IMR-90 (cell line): ENCODE results near the gene SYNE2. TPM values are rescaled to one million over a fixed set of nuclear protein-coding genes. Genes with fewer than 3 reads are reported as not detected.

Experiments used
- ATAC-seq: fragments of 200-7000 bp; cut with Tn5 transposase; 2 replicates; pipeline ENCODE4 v1.9.1; 2020; ENCODE audit warnings: low read depth, mild to moderate bottlenecking, moderate library complexity
- BruUV-seq: library from RNA; stranded (reverse); fragments of 400-500 nt; replicated peaks from 2 replicates; lab custom pipeline; 2021; lab: Mats Ljungman, UMichigan
- CTCF ChIA-PET: fragments of 300-600 bp; formaldehyde crosslinking; extraction: SDS; loops from one replicate; lab custom pipeline; 2021; ENCODE audit warnings: antibody characterized with exemption; lab: Yijun Ruan, JAX
- POLR2A ChIA-PET: fragments of 300-600 bp; sonication (Branson Sonifier 250); formaldehyde crosslinking; loops from one replicate; lab custom pipeline; 2022; ENCODE audit warnings: antibody characterized with exemption; ENCODE audit not compliant: unreplicated experiment; lab: Charles Lee
- DNase-seq: peaks from one replicate; pipeline ENCODE4 v3.0.0; 2013
- H2AFZ ChIP-seq: replicated peaks from 2 replicates; pipeline ENCODE3; 2013; ENCODE audit warnings: low read length, mild to moderate bottlenecking; ENCODE audit not compliant: poor library complexity
- H2AK5ac ChIP-seq: 2 replicates; pipeline ENCODE4 v1.6.1; 2013; ENCODE audit warnings: low read depth, low read length, inconsistent platforms
- H2AK9ac ChIP-seq: replicated peaks from 2 replicates; pipeline ENCODE3; 2013; ENCODE audit warnings: mild to moderate bottlenecking, low read depth, low read length, moderate library complexity; ENCODE audit not compliant: poor library complexity
- H2BK120ac ChIP-seq: 2 replicates; pipeline ENCODE4 v1.6.1; 2013; ENCODE audit warnings: low read depth, low read length, inconsistent platforms
- H2BK15ac ChIP-seq: 3 replicates; pipeline ENCODE4 v1.6.1; 2013; ENCODE audit warnings: low read depth, low read length, inconsistent platforms
- H2BK20ac ChIP-seq: 2 replicates; pipeline ENCODE4 v1.6.1; 2013; ENCODE audit warnings: low read depth, mild to moderate bottlenecking, inconsistent platforms, low read length, moderate library complexity
- H2BK5ac ChIP-seq: 2 replicates; pipeline ENCODE4 v1.6.1; 2013; ENCODE audit warnings: mild to moderate bottlenecking, low read depth, low read length, inconsistent platforms; ENCODE audit not compliant: poor library complexity, severe bottlenecking
- H3K14ac ChIP-seq: replicated peaks from 2 replicates; pipeline ENCODE4 v1.6.1; 2013; ENCODE audit warnings: low read depth, low read length, inconsistent platforms
- H3K18ac ChIP-seq: 2 replicates; pipeline ENCODE4 v1.6.1; 2013; ENCODE audit warnings: low read depth, low read length, control low read depth
- H3K23ac ChIP-seq: 2 replicates; pipeline ENCODE4 v1.6.1; 2013; ENCODE audit warnings: low read depth, low read length, inconsistent platforms
- H3K27ac ChIP-seq: 2 replicates; pipeline ENCODE4 v1.5.1; 2013; ENCODE audit warnings: mild to moderate bottlenecking, control low read depth, low read length; ENCODE audit not compliant: insufficient read depth
- H3K27me3 ChIP-seq: 2 replicates; pipeline ENCODE4 v1.6.1; 2013; ENCODE audit warnings: low read length; ENCODE audit not compliant: control insufficient read depth, insufficient read depth
- H3K36me3 ChIP-seq: 2 replicates; pipeline ENCODE4 v1.6.1; 2013; ENCODE audit warnings: low read length, mixed read lengths; ENCODE audit not compliant: control insufficient read depth, insufficient read depth
- H3K4ac ChIP-seq: 2 replicates; pipeline ENCODE4 v1.6.1; 2013; ENCODE audit warnings: low read depth, low read length, inconsistent platforms
- H3K4me1 ChIP-seq: 2 replicates; pipeline ENCODE4 v1.6.1; 2013; ENCODE audit warnings: low read length, mixed read lengths; ENCODE audit not compliant: control insufficient read depth, insufficient read depth
- H3K4me2 ChIP-seq: 2 replicates; pipeline ENCODE4 v1.6.1; 2013; ENCODE audit warnings: low read depth, mild to moderate bottlenecking, control low read depth, low read length, moderate library complexity
- H3K4me3 ChIP-seq: 2 replicates; pipeline ENCODE4 v1.5.1; 2013; ENCODE audit warnings: low read depth, mild to moderate bottlenecking, control low read depth, low read length, moderate library complexity; ENCODE audit not compliant: insufficient read depth
- H3K56ac ChIP-seq: 2 replicates; pipeline ENCODE4 v1.6.1; 2013; ENCODE audit warnings: low read length, inconsistent platforms; ENCODE audit not compliant: insufficient read depth; ENCODE audit errors: extremely low read depth
- H3K79me1 ChIP-seq, 2 experiments: 2 replicates each; pipeline ENCODE4 v1.6.1; 2013; ENCODE audit warnings: low read length in 2 of 2, inconsistent platforms in 1 of 2, low read depth in 1 of 2
- H3K9ac ChIP-seq: 2 replicates; pipeline ENCODE4 v1.6.1; 2013; ENCODE audit warnings: low read depth, low read length, control low read depth
- H3K9me1 ChIP-seq: 2 replicates; pipeline ENCODE4 v1.6.1; 2013; ENCODE audit warnings: low read length, inconsistent platforms; ENCODE audit not compliant: insufficient read depth
- H3K9me3 ChIP-seq: 2 replicates; pipeline ENCODE4 v1.6.1; 2013; ENCODE audit warnings: low read length; ENCODE audit not compliant: control insufficient read depth, insufficient read depth
- H4K20me1 ChIP-seq: 2 replicates; pipeline ENCODE4 v1.6.1; 2013; ENCODE audit warnings: low read length, inconsistent platforms; ENCODE audit not compliant: insufficient read depth
- H4K5ac ChIP-seq: 2 replicates; pipeline ENCODE4 v1.6.1; 2013; ENCODE audit warnings: mild to moderate bottlenecking, low read depth, low read length, control low read depth
- H4K8ac ChIP-seq, 2 experiments: 2 replicates each; pipeline ENCODE4 v1.6.1; 2013; ENCODE audit warnings: low read depth in 2 of 2, low read length in 2 of 2, control low read depth in 1 of 2, inconsistent platforms in 1 of 2
- H4K91ac ChIP-seq: 2 replicates; pipeline ENCODE4 v1.6.1; 2013; ENCODE audit warnings: low read depth, low read length, inconsistent platforms; ENCODE audit not compliant: insufficient read depth
- BHLHE40 ChIP-seq: fragments of 150-350 bp; IDR thresholded peaks from 2 replicates; pipeline ENCODE4 v1.6.1; 2016; ENCODE audit warnings: mild to moderate bottlenecking, low read depth, low read length
- CTCF ChIP-seq: conservative IDR thresholded peaks from 2 replicates; pipeline ENCODE4 v1.5.1; 2012; ENCODE audit warnings: mild to moderate bottlenecking, low read depth, low read length, improper control_type of control experiment
- MXI1 ChIP-seq: IDR thresholded peaks from 2 replicates; pipeline ENCODE4 v1.6.1; 2012; ENCODE audit warnings: low read depth, mild to moderate bottlenecking, low read length, moderate library complexity, borderline replicate concordance
- NFE2L2 ChIP-seq: fragments of 150-350 bp; IDR thresholded peaks from 2 replicates; pipeline ENCODE4 v1.6.1; 2016; ENCODE audit warnings: low read depth, mild to moderate bottlenecking, low read length
- RAD21 ChIP-seq: IDR thresholded peaks from 2 replicates; pipeline ENCODE4 v1.6.1; 2012; ENCODE audit warnings: low read length, improper control_type of control experiment
- RCOR1 ChIP-seq: IDR thresholded peaks from 2 replicates; pipeline ENCODE4 v1.6.1; 2012; ENCODE audit warnings: mild to moderate bottlenecking, low read length, improper control_type of control experiment; ENCODE audit not compliant: insufficient replicate concordance
- RFX5 ChIP-seq: IDR thresholded peaks from 2 replicates; pipeline ENCODE4 v1.8.0; 2012; ENCODE audit warnings: low read depth, mild to moderate bottlenecking, low read length, moderate library complexity
- USF2 ChIP-seq: fragments of 150-350 bp; IDR thresholded peaks from 2 replicates; pipeline ENCODE4 v1.6.1; 2017; ENCODE audit warnings: mild to moderate bottlenecking, antibody characterized with exemption, low read length, low read depth
- WGBS, 2 experiments: methylation state at CpG; one replicate each; pipeline versions ENCODE4 v1.1.5 to v1.1.7; 2013; ENCODE audit warnings: missing lambda C conversion rate in 2 of 2; ENCODE audit not compliant: insufficient read length in 1 of 2; ENCODE audit errors: extremely low coverage in 2 of 2; 5-methylcytosine and 5-hydroxymethylcytosine counted together
- dilution Hi-C: fragments of 300-500 bp; cut with HindIII; formaldehyde crosslinking; loops from one replicate; pipeline ENCODE4 v1.14.3; 2018; ENCODE audit warnings: low sequenced_read_pairs; ENCODE audit not compliant: unreplicated experiment
- in situ Hi-C: fragments of 300-500 bp; cut with MboI; formaldehyde crosslinking; loops from 3 replicates; pipeline ENCODE4 v1.14.3; 2019; ENCODE audit warnings: low sequenced_read_pairs, inconsistent platforms, mixed read lengths
- intact Hi-C: fragments of 100-400 bp; cut with micrococcal nuclease; formaldehyde crosslinking; loops from 2 replicates; pipeline ENCODE4 v1.10.0; 2022
- polyA plus RNA-seq, 3 experiments: library from polyadenylated mRNA; depleted of rRNA; stranded (reverse); fragments of >200 nt; gene quantifications; 2 replicates each; pipeline ENCODE4 v1.2.3, GENCODE V29; 2012; ENCODE audit warnings: low replicate concordance in 1 of 3
- total RNA-seq: library from RNA; depleted of rRNA; stranded (reverse); fragments of >200 nt; gene quantifications from 2 replicates; pipeline ENCODE4 v1.2.3, GENCODE V29; 2012

The SYNE2 gene
- total and polyA plus RNA-seq, 2 of the 4 experiments (the other 2 are of a cell fraction) = 5.2 to 28.9 TPM

GRCh38 chr14:64190974-64191502 lies 338.2 kb downstream of the SYNE2 start:
- Histone ChIP-seq H4K91ac (peak overlapping the region; percentile 60; the same call in 1 of the 2 replicates), H3K9me1 (peaks cover 13% of the 10 kb centered on the region), H3K27ac (no peak overlapping the region), H2BK15ac (no peak overlapping the region), H2BK120ac (peak overlapping the region; percentile 84), H4K5ac (0 out of 2 replicates have a peak overlapping the region, but pooled peaks have one; percentile 4), H3K4me1 (peaks cover 8% of the 10 kb centered on the region), H3K14ac (0 out of 2 replicates have a peak overlapping the region, but pooled peaks have one; percentile 3), H3K4me2 (no peak overlapping the region), H3K56ac (no peak overlapping the region), H3K79me1 (peaks cover 0 to 6% of the 10 kb centered on the region in 2 experiments; a peak in 1 of 4 replicates), H3K9ac (no peak overlapping the region), H2AK9ac (no peak overlapping the region), H3K9me3 (no peaks in the 10 kb centered on the region), H3K23ac (no peak overlapping the region), H4K20me1 (no peaks in the 10 kb centered on the region), H4K8ac (peak overlapping the region in 1 of 2 experiments; percentile 52; a peak in 2 of 4 replicates), H2BK5ac (no peak overlapping the region), H2AFZ (peak overlapping the region; percentile 9), H3K18ac (peak overlapping the region; percentile 4; the same call in 1 of the 2 replicates), H3K36me3 (no peaks in the 10 kb centered on the region), H3K27me3 (no peaks in the 10 kb centered on the region), H3K4me3 (no peak overlapping the region), H3K4ac (peak overlapping the region; percentile 75; the same call in 1 of the 2 replicates), H2AK5ac (peak overlapping the region; percentile 81; the same call in 1 of the 2 replicates), H2BK20ac (peak overlapping the region; percentile 69; the same call in 1 of the 2 replicates)
- TF ChIP-seq USF2 (no peak), MXI1 (no peak), BHLHE40 (no peak), NFE2L2 (no peak), RAD21 (no peak), CTCF (no peak), RFX5 (no peak), RCOR1 (no peak)
- intact Hi-C loops (loop anchor here (10.0 kb wide), 1 partner anchor 104 kb away; the partner anchor contains the start of gene ESR2), dilution Hi-C loops (no loop called here), in situ Hi-C loops (no loop called here)
- DNase-seq (peak; percentile 42), ATAC-seq (no peak)
- ChIA-PET POLR2A (no interaction called here), CTCF (no interaction called here)
- no CpG with 5 or more reads among the region's 3 CpGs for WGBS, 2 experiments
- no TSS peak for BruUV-seq
